A549 (cell line): ENCODE results near the gene PCDHGA5. TPM values are rescaled to one million over a fixed set of nuclear protein-coding genes. Genes with fewer than 3 reads are reported as not detected.
"Not testable (repeated sequence)": the region's sequence is repeated elsewhere in the genome, so short reads cannot be mapped to it uniquely, and the experiment has no call there.

Source experiments
- ATAC-seq, 2 experiments: fragments of 200-7000 bp in 1 of 2; fragments of >200 bp in 1 of 2; cut with Nextera tagmentation in 1 of 2; cut with Tn5 transposase in 1 of 2; 3 replicates each; pipeline versions ENCODE4 v1.8.0 to v1.9.1; 2018 to 2020; ENCODE audit warnings: mild to moderate bottlenecking in 1 of 2, moderate library complexity in 1 of 2
- CTCF ChIA-PET: fragments of 300-600 bp; sonication (Branson Sonifier 250); formaldehyde crosslinking; extraction: SDS; loops from one replicate; lab custom pipeline; 2021; ENCODE audit warnings: antibody characterized with exemption, inconsistent platforms; lab: Yijun Ruan, JAX
- POLR2A ChIA-PET: fragments of 350-600 bp; formaldehyde crosslinking; extraction: SDS; loops from one replicate; lab custom pipeline; 2021; ENCODE audit warnings: antibody characterized with exemption, inconsistent platforms; lab: Yijun Ruan, JAX
- DNase-seq, 2 experiments: peaks; one replicate each; pipeline versions ENCODE4 v3.0.0 to v3.0.0-alpha.2; 2011 to 2016; ENCODE audit warnings: low read depth in 1 of 2, low spot score in 1 of 2
- FAIRE-seq: peaks from 2 replicates; lab custom pipeline; 2011; peaks lifted over from hg19 to GRCh38; lab: Jason Lieb, UNC
- H3K27ac ChIP-seq, 2 experiments: fragments of >200 bp; sonication (Bioruptor Twin); formaldehyde crosslinking; 3 replicates each; pipeline ENCODE4 v1.5.1; 2016 to 2017
- H3K4me1 ChIP-seq: fragments of >200 bp; sonication (Bioruptor Twin); formaldehyde crosslinking; 3 replicates; pipeline ENCODE4 v1.6.1; 2016
- H3K4me2 ChIP-seq: fragments of >200 bp; sonication (Bioruptor Twin); formaldehyde crosslinking; 3 replicates; pipeline ENCODE4 v1.6.1; 2016
- H3K4me3 ChIP-seq: fragments of >200 bp; sonication (Bioruptor Twin); formaldehyde crosslinking; 3 replicates; pipeline ENCODE4 v1.5.1; 2016
- H3K9me3 ChIP-seq: fragments of >200 bp; sonication (Bioruptor Twin); formaldehyde crosslinking; 3 replicates; pipeline ENCODE4 v1.6.1; 2016
- ELK1 ChIP-seq: fragments of 150-350 bp; IDR thresholded peaks from 2 replicates; pipeline ENCODE4 v1.6.1; 2014; ENCODE audit warnings: low read depth, mild to moderate bottlenecking, low read length
- FOSL2 ChIP-seq, 2 experiments: fragments of 450-650 bp in 1 of 2; fragments of >200 bp in 1 of 2; sonication (Bioruptor Twin) in 1 of 2; formaldehyde crosslinking; IDR thresholded peaks; 2 replicates each; pipeline versions ENCODE4 v1.5.0 to v1.6.1; 2016 to 2020; ENCODE audit warnings: mild to moderate bottlenecking in 1 of 2, moderate library complexity in 1 of 2
- FOXS1 ChIP-seq: fragments of 250-450 bp; sonication (Bioruptor Pico); IDR thresholded peaks from 2 replicates; pipeline ENCODE4 v1.5.0; 2020; ENCODE audit warnings: mild to moderate bottlenecking, moderate library complexity
- HDAC2 ChIP-seq: fragments of 200-600 bp; sonication (generic); IDR thresholded peaks from 2 replicates; pipeline ENCODE4 v1.6.1; 2016
- HMGXB4 ChIP-seq: fragments of 250-450 bp; sonication (Bioruptor Pico); IDR thresholded peaks from 2 replicates; pipeline ENCODE4 v1.5.0; 2021; ENCODE audit warnings: mild to moderate bottlenecking, moderate library complexity, borderline replicate concordance
- JUN ChIP-seq, 2 experiments: fragments of >200 bp; sonication (Bioruptor Twin); formaldehyde crosslinking; IDR thresholded peaks; 2 replicates in 1 of 2; 3 replicates in 1 of 2; pipeline ENCODE4 v1.6.1; 2016 to 2017
- MAX ChIP-seq: IDR thresholded peaks from 2 replicates; pipeline ENCODE4 v1.6.1; 2012
- MYC ChIP-seq: IDR thresholded peaks from 2 replicates; pipeline ENCODE4 v1.6.1; 2012; ENCODE audit warnings: mild to moderate bottlenecking, inconsistent platforms, low read length, improper control_type of control experiment, borderline replicate concordance
- NFE2L2 ChIP-seq: fragments of 150-350 bp; conservative IDR thresholded peaks from 2 replicates; pipeline ENCODE4 v1.6.1; 2014; ENCODE audit warnings: low read length
- RAD21 ChIP-seq, 2 experiments: fragments of >200 bp in 1 of 2; sonication (Bioruptor Twin) in 1 of 2; formaldehyde crosslinking in 1 of 2; IDR thresholded peaks in 1 of 2; conservative IDR thresholded peaks in 1 of 2; 2 replicates in 1 of 2; 3 replicates in 1 of 2; pipeline ENCODE4 v1.6.1; 2012 to 2018; ENCODE audit warnings: inconsistent platforms in 1 of 2
- RARB ChIP-seq: fragments of 250-450 bp; sonication (Bioruptor Pico); IDR thresholded peaks from 2 replicates; pipeline ENCODE4 v1.8.0; 2021; ENCODE audit warnings: mild to moderate bottlenecking, moderate library complexity
- WGBS: methylation state at CpG from one replicate; pipeline ENCODE4 v1.1.6; 2017; ENCODE audit errors: missing lambda C conversion rate; 5-methylcytosine and 5-hydroxymethylcytosine counted together
- polyA plus RNA-seq, 4 experiments: library from polyadenylated mRNA; depleted of rRNA in 3 of 4; stranded (reverse); fragments of >200 nt; fragmentation: RNase III in 1 of 4; extraction: RNeasy Plus Mini Kit Qiagen cat#74134 plus additional on column Dnase treatment in 1 of 4; gene quantifications; 2 replicates in 3 of 4; 3 replicates in 1 of 4; pipeline ENCODE4 v1.2.3, GENCODE V29; 2011 to 2017

PCDHGA5 gene
- polyA plus RNA-seq, 2 of the 4 experiments (the other 2 are of a cell fraction) = 0.13 to 0.37 TPM

- FAIRE-seq (no peak), DNase-seq (peak in 1 of 2 experiments; percentile 27)
- POLR2A ChIA-PET = no interaction called here
These were observed 28.7 kb downstream of the PCDHGA5 start, which contains the start of gene PCDHGA8 for GRCh38 chr5:141392429-141393198. Gene PCDHGA8 (plus strand): TSS chr5:141392633. CDS start chr5:141392814, 181 bp downstream.

GRCh38 chr5:141393267-141393666 lies 29.3 kb downstream of the PCDHGA5 start:
- ATAC-seq = no peak
- TF ChIP-seq HMGXB4 (CRISPR knock-in tag) (no peak), JUN (IDR thresholded peaks at IDR 0.05) (no peak), RARB (CRISPR knock-in tag) (no peak), FOSL2 (IDR thresholded peaks at IDR 0.05) (no peak), FOSL2 (CRISPR knock-in tag; IDR thresholded peaks at IDR 0.05) (no peak), ELK1 (no peak)
- POLR2A ChIA-PET = no interaction called here

More at GRCh38 chr5:141392429-141393198, 28.7 kb downstream of the PCDHGA5 start, which contains the start of gene PCDHGA8:
- no peak for TF ChIP-seq JUN (IDR thresholded peaks at IDR 0.05)
- TF ChIP-seq MAX = peak; percentile 31; the same call in 1 of the 2 replicates
- TF ChIP-seq MYC = no peak
- TF ChIP-seq RAD21 (conservative IDR thresholded peaks at IDR 0.05 in 1 of 2, IDR thresholded peaks at IDR 0.05 in 1 of 2) = peak in 1 of 2 experiments; percentile 22; a peak in 1 of 5 replicates
- TF ChIP-seq HDAC2 = no peak
- TF ChIP-seq NFE2L2 = no peak
- TF ChIP-seq FOXS1 = no peak
- no peaks in the 10 kb centered on the region for H3K4me1 ChIP-seq
- CTCF ChIA-PET = interaction anchor here (0.9 to 2.1 kb wide), 6 partner anchors 22 to 193 kb away, joined by 3 to 5 read pairs (median 4); partner anchors contain the start of genes PCDHB11, PCDHGB1 and PCDHGB3
- 81% methylated on average over 34 of the region's 38 CpGs for WGBS
- no peak for ATAC-seq
- H3K4me3 ChIP-seq = no peak within 1 kb of the TSS
- H3K9me3 ChIP-seq = peaks cover 68% of the 10 kb centered on the region
- H3K4me2 ChIP-seq = no peak within 1 kb of the TSS
- no peak within 1 kb of the TSS for H3K27ac ChIP-seq

GRCh38 chr5:141394401-141395187 lies 30.6 kb downstream of the PCDHGA5 start:
- DNase-seq, ATAC-seq, H3K4me2 ChIP-seq, H3K27ac ChIP-seq, H3K4me3 ChIP-seq, POLR2A ChIA-PET, H3K4me1 ChIP-seq, FAIRE-seq: not testable (repeated sequence)
- 82% methylated on average over 26 of the region's 53 CpGs for WGBS
- H3K9me3 ChIP-seq = peaks cover 70% of the 10 kb centered on the region
- CTCF ChIA-PET = interaction anchor here (1.1 to 1.9 kb wide), 3 partner anchors 12 to 310 kb away, joined by 3 to 4 read pairs (median 3); partner anchors contain the start of genes PCDHGA7 and PCDHGB7

More at GRCh38 chr5:141393267-141393666, 29.3 kb downstream of the PCDHGA5 start:
- Histone ChIP-seq H3K27ac (no peak overlapping the region), H3K4me3 (no peak overlapping the region), H3K9me3 (peaks cover 67% of the 10 kb centered on the region), H3K4me2 (no peak overlapping the region), H3K4me1 (no peaks in the 10 kb centered on the region)
- WGBS = 72% methylated on average over 20 of the region's 21 CpGs
- no peak for DNase-seq
- no peak for FAIRE-seq
- CTCF ChIA-PET = interaction anchor here (0.9 to 1.5 kb wide), 5 partner anchors 10 to 165 kb away, joined by 3 to 5 read pairs (median 4); partner anchors contain the start of genes PCDHGA7, PCDHGB1 and PCDHGB3
